ENCODE measurements around the gene MT3. TPM values are rescaled to one million over a fixed set of nuclear protein-coding genes. Genes with fewer than 3 reads are reported as not detected.
A peak's percentile ranks its signal among the peaks of the same experiment; 100 is the strongest.

The MT3 gene
- total and polyA plus RNA-seq, 9 of the 15 experiments (the other 6 are each of a cell fraction or from before 2014, with no cell fraction given) = not detected

GRCh38 chr16:56607109-56607618 lies 17.8 kb downstream of the MT3 start:
- 74% methylated on average over 14 of the region's 14 CpGs for WGBS (ENCODE audit: insufficient coverage, low coverage, missing lambda C conversion rate)
- no peak overlapping the region; the same call in 1 of the 2 replicates for H3K4me2 ChIP-seq (ENCODE audit: insufficient read depth, low read length)
- intact Hi-C loops (cut with micrococcal nuclease) (no loop called here), in situ Hi-C loops (cut with MboI) (no loop called here)
- CTCF ChIA-PET (ENCODE audit: low intra/inter-chr PET ratio) = no interaction called here
- H3K27me3 ChIP-seq (ENCODE audit: control insufficient read depth in 2 of 2, insufficient read depth in 2 of 2, low read length in 2 of 2) = no peaks in the 10 kb centered on the region
- ATAC-seq (no peak), DNase-seq (ENCODE audit: extremely low read depth in 1 of 4, low spot score in 3 of 4) (no peak), FAIRE-seq (no peak)
- peak overlapping the region; percentile 73 for H2AFZ ChIP-seq (ENCODE audit: low read depth, low read length)
- H3K9me3 ChIP-seq (replicated peaks; ENCODE audit: control insufficient read depth, insufficient read depth, low read depth, low read length) = no peaks in the 10 kb centered on the region
- H3K4me1 ChIP-seq (replicated peaks in 1 of 2; ENCODE audit: control insufficient read depth in 2 of 2, insufficient read depth in 2 of 2, low read length in 2 of 2) = peaks cover 27 to 29% of the 10 kb centered on the region in 2 experiments
- no peak overlapping the region; the same call in 2 of the 3 replicates for H3K27ac ChIP-seq (ENCODE audit: extremely low read depth, low read depth, low read length)
- no peak overlapping the region for H3K4me3 ChIP-seq
- H3K36me3 ChIP-seq (ENCODE audit: control insufficient read depth, insufficient read depth, low read length) = no peaks in the 10 kb centered on the region
- no peaks in the 10 kb centered on the region for H3K9me1 ChIP-seq (ENCODE audit: control insufficient read depth, insufficient read depth, low read length)
- H3K9ac ChIP-seq (ENCODE audit: insufficient read depth in 1 of 2, low read depth in 2 of 2, low read length in 2 of 2) = 0 out of 4 replicates have a peak overlapping the region, but pooled peaks of 1 of the 2 experiments have one; percentile 69
- no peaks in the 10 kb centered on the region for H4K20me1 ChIP-seq (replicated peaks; ENCODE audit: control insufficient read depth, insufficient read depth, low read length)
- POLR2A ChIA-PET = interaction anchor here (1.5 kb wide), 1 partner anchor 15 kb away, joined by 3 read pairs; no protein-coding TSS in a partner anchor
- BruUV-seq (replicated peaks) = no TSS peak
- H3K79me2 ChIP-seq (ENCODE audit: control insufficient read depth, insufficient read depth, low read length) = no peaks in the 10 kb centered on the region
- peak; percentile 39; the same call in 1 of the 2 replicates for TF ChIP-seq ETV1 (tag; conservative IDR thresholded peaks at IDR 0.05; ENCODE audit: low read depth)
- no peak for TF ChIP-seq PHB2 (IDR thresholded peaks at IDR 0.05; ENCODE audit: low read depth)
- 0 out of 2 replicates have a peak, but pooled peaks have one; percentile 8 for TF ChIP-seq ZNF134 (CRISPR knock-in tag; conservative IDR thresholded peaks at IDR 0.05)
- no peak for TF ChIP-seq GTF2B (IDR thresholded peaks at IDR 0.05; ENCODE audit: extremely low read depth, insufficient read length)
- TF ChIP-seq GABPA (tag; conservative IDR thresholded peaks at IDR 0.05; ENCODE audit: low read depth) = 0 out of 2 replicates have a peak, but pooled peaks have one; percentile 31
- 0 out of 2 replicates have a peak, but pooled peaks have one; percentile 17 for TF ChIP-seq ZNF589 (CRISPR knock-in tag; IDR thresholded peaks at IDR 0.05; ENCODE audit: low read depth)
- TF ChIP-seq PURB (CRISPR knock-in tag; IDR thresholded peaks at IDR 0.05; ENCODE audit: low read depth) = no peak
- TF ChIP-seq CXXC5 (CRISPR knock-in tag; IDR thresholded peaks at IDR 0.05) = peak; percentile 29; the same call in 1 of the 2 replicates
- no peak for TF ChIP-seq MTF1 (CRISPR knock-in tag; IDR thresholded peaks at IDR 0.05; ENCODE audit: borderline replicate concordance)
- 0 out of 4 replicates have a peak, but pooled peaks of 1 of the 2 experiments have one; percentile 23 for TF ChIP-seq MAZ (CRISPR knock-in tag; conservative IDR thresholded peaks at IDR 0.05 in 1 of 2, IDR thresholded peaks at IDR 0.05 in 1 of 2)
- no peak for TF ChIP-seq PBX2 (CRISPR knock-in tag; IDR thresholded peaks at IDR 0.05; ENCODE audit: low read depth)
- TF ChIP-seq PBX2 (tag; conservative IDR thresholded peaks at IDR 0.05; ENCODE audit: low read depth) = no peak
- TF ChIP-seq ZNF212 (CRISPR knock-in tag; IDR thresholded peaks at IDR 0.05) = no peak
- TF ChIP-seq ZNF311 (CRISPR knock-in tag; IDR thresholded peaks at IDR 0.05) = peak; percentile 21; the same call in 1 of the 2 replicates
- TF ChIP-seq SNRNP70 (optimal IDR thresholded peaks at IDR 0.05; ENCODE audit: low read depth, low read length) = no peak
- no peak for TF ChIP-seq JUN (IDR thresholded peaks at IDR 0.05; ENCODE audit: borderline replicate concordance, low read depth, low read length)
- no peak for TF ChIP-seq JUN (CRISPR knock-in tag; IDR thresholded peaks at IDR 0.05; ENCODE audit: borderline replicate concordance)
- no peak for TF ChIP-seq IRF2 (CRISPR knock-in tag; IDR thresholded peaks at IDR 0.05)
